Astrocyte of the spinal cord (primary cell): ENCODE results near the gene POLR2E.

ENCODE experiments used
- DNase-seq: peaks from one replicate; pipeline ENCODE4 v3.0.0; 2011; ENCODE audit warnings: low read depth, low spot score
- H3K4me3 ChIP-seq: 2 replicates; pipeline ENCODE4 v1.5.1; 2011; ENCODE audit warnings: low read depth, mild to moderate bottlenecking, low read length, moderate library complexity
- CTCF ChIP-seq: IDR thresholded peaks from 2 replicates; pipeline ENCODE4 v1.5.1; 2012; ENCODE audit warnings: low read depth, mild to moderate bottlenecking, low read length, inconsistent platforms
- in situ Hi-C: cut with HindIII; loops from 2 replicates; pipeline ENCODE4 v1.10.0; 2017; ENCODE audit warnings: low sequenced_read_pairs

Gene POLR2E

GRCh38 chr19:1138121-1138520 lies 42.9 kb upstream of the POLR2E start:
- in situ Hi-C loops: no loop called here
- no peak for DNase-seq
- no peak overlapping the region for H3K4me3 ChIP-seq
- no peak for TF ChIP-seq CTCF

DNA sequence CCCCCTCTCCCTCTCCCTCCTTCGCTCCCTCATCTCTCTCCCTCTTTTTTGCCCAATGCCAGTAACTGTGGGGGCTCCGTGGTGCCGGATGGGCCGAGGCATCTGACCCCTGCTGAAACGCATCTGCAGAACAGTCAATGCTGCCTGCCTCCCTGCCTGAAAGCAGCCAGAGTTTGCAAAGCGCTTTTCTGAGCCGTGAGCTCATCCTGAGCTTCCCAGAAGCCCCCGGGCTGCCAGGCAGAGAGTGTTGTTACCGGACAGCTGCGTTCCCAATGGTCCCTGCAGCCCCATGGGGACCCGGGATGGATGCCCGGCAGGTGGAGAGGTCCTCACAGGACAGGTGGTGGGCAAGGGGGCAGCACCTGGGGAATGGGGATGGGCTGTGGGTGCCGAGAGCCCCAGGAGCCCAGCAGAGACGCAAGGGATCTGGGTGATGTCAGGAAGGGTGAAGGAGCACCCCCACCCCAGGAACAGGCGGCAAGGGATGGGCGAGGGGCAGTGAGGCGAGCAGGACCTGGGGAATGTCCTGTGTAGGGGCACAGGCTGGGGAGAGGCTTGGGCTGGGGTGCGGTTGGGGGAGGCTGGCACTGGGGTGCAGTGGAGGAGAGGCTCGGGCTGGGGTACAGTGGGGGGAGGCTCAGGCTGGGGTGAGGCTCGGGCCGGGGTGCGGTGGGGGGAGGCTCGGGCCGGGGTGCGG lies 41.6 kb upstream of the POLR2E start:
- TF ChIP-seq CTCF: no peak
- no peak overlapping the region for H3K4me3 ChIP-seq
- in situ Hi-C loops: no loop called here
- no peak for DNase-seq

DNA sequence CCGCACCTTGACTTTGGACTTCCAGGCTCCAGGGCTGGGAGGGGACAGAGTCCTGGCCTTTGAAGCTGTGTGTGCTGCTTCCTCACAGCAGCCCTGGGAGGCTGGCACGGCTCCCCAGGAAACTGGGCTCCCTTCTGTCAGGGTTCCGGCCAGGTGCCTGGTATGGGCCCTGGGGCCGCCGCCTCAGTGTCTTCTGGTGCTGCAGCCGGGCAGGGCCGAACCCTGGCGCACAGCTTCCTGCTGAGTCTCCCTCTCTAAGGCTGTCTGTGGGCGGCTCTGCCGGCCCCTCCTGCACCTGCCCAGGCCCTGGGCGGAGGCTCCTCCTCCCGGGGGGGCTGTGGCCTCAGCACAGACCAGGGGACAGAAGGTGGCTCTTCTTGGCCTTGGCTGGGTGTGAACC lies 41.0 kb upstream of the POLR2E start:
- H3K4me3 ChIP-seq: no peak overlapping the region
- TF ChIP-seq CTCF: no peak
- in situ Hi-C loops: no loop called here
- DNase-seq: no peak

- no peak for DNase-seq
- in situ Hi-C loops: no loop called here
- H3K4me3 ChIP-seq: no peak overlapping the region
- no peak for TF ChIP-seq CTCF
Observed at GRCh38 chr19:1135454-1135853, 40.3 kb upstream of the POLR2E start.

DNA sequence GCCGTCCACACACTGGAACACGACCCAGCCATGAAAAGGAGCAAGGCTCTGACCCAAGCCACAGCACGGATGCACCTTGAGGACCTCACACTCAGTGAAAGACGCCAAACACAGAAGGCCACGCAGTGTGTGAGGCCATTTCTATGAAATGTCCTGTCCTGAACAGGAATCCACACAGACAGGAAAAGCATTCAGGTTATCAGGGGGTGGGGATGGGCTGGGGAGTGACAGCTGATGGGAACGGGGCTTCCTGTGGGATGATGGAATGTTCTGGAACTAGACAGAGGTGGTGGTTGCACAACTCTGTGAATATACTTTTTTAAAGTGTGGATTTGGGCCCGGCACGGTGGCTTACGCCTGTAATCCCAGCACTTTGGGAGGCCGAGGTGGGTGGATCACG lies 39.3 kb upstream of the POLR2E start:
- no peak overlapping the region for H3K4me3 ChIP-seq
- in situ Hi-C loops: no loop called here
- no peak for TF ChIP-seq CTCF
- no peak for DNase-seq

GRCh38 chr19:1133471-1133929 lies 38.3 kb upstream of the POLR2E start:
- no peak for DNase-seq
- in situ Hi-C loops: no loop called here
- TF ChIP-seq CTCF: no peak
- H3K4me3 ChIP-seq: no peak overlapping the region
